Measurements from ENCODE around the gene THG1L. TPM values are rescaled to one million over a fixed set of nuclear protein-coding genes. Genes with fewer than 3 reads are reported as not detected.

The THG1L gene
- total and polyA plus RNA-seq, 2 of the 4 experiments (the other 2 are of a cell fraction): 15.2 to 20.4 TPM

DNA sequence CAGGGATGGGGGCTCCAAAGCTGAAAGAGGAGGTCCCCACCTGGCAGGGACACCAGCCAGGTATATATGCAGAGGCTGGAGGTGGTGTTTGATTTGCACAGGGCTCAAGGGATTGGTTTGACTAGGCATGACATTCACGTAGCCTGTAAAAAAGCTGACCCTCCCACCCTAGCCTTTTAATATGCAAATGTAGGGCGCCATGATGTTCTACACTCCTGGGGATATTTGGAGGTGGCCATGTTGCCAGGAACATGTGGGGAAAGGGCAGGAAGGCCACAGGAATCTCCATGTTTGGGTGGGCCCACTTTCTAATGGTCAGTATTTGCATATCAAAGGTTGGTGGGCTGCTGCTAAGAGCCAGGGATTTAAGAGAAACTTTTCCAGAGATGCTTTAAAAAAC, 12.0 kb upstream of the THG1L start:
- Histone ChIP-seq H4K5ac (ENCODE audit: low read depth, low read length) (no peak overlapping the region), H2AFZ (replicated peaks; ENCODE audit: low read length, poor library complexity) (no peak overlapping the region), H2BK20ac (ENCODE audit: low read depth, low read length) (no peak overlapping the region), H4K8ac (ENCODE audit: low read depth in 2 of 2, low read length in 2 of 2) (no peak overlapping the region), H3K4ac (ENCODE audit: low read depth, low read length) (no peak overlapping the region), H2AK5ac (ENCODE audit: low read depth, low read length) (no peak overlapping the region), H2BK120ac (ENCODE audit: low read depth, low read length) (no peak overlapping the region), H3K14ac (replicated peaks; ENCODE audit: low read depth, low read length) (no peak overlapping the region), H4K91ac (ENCODE audit: insufficient read depth, low read depth, low read length) (no peak overlapping the region), H3K4me1 (ENCODE audit: control insufficient read depth, insufficient read depth, low read length) (no peaks in the 10 kb centered on the region), H3K56ac (ENCODE audit: extremely low read depth, insufficient read depth, low read length) (no peak overlapping the region), H4K20me1 (ENCODE audit: insufficient read depth, low read length) (no peaks in the 10 kb centered on the region), H3K27me3 (ENCODE audit: control insufficient read depth, insufficient read depth, low read length) (no peaks in the 10 kb centered on the region), H2AK9ac (replicated peaks; ENCODE audit: low read depth, low read length, poor library complexity) (no peak overlapping the region), H3K4me2 (ENCODE audit: low read depth, low read length) (no peak overlapping the region), H3K23ac (ENCODE audit: low read depth, low read length) (no peak overlapping the region), H3K79me1 (ENCODE audit: low read depth in 1 of 2, low read length in 2 of 2) (no peaks in the 10 kb centered on the region), H3K4me3 (ENCODE audit: insufficient read depth, low read depth, low read length) (no peak overlapping the region), H3K9me3 (ENCODE audit: control insufficient read depth, insufficient read depth, low read length) (no peaks in the 10 kb centered on the region), H3K27ac (ENCODE audit: insufficient read depth, low read length) (no peak overlapping the region), H3K9ac (ENCODE audit: low read depth, low read length) (no peak overlapping the region), H3K36me3 (ENCODE audit: control insufficient read depth, insufficient read depth, low read length) (no peaks in the 10 kb centered on the region), H2BK5ac (ENCODE audit: low read depth, low read length, poor library complexity, severe bottlenecking) (no peak overlapping the region), H3K18ac (ENCODE audit: low read depth, low read length) (no peak overlapping the region), H2BK15ac (ENCODE audit: low read depth, low read length) (no peak overlapping the region), H3K9me1 (ENCODE audit: insufficient read depth, low read length) (no peaks in the 10 kb centered on the region)
- intact Hi-C loops (cut with micrococcal nuclease): loop anchor here (5.0 to 10.0 kb wide), 2 partner anchors 147 to 214 kb away; no protein-coding TSS in a partner anchor
- no CpG with 5 or more reads among the region's 2 CpGs for WGBS, 2 experiments (ENCODE audit: extremely low coverage in 2 of 2, insufficient read length in 1 of 2)
- DNase-seq: no peak
- dilution Hi-C loops (cut with HindIII; ENCODE audit: low sequenced_read_pairs, unreplicated experiment): no loop called here
- CTCF ChIA-PET: interaction anchor here (0.6 to 2.2 kb wide), 9 partner anchors 11 to 391 kb away, joined by 3 to 6 read pairs (median 4); partner anchors contain the start of gene THG1L
- no TSS peak for BruUV-seq (replicated peaks)
- in situ Hi-C loops (cut with MboI; ENCODE audit: low sequenced_read_pairs): loop anchor here (10.0 kb wide), 2 partner anchors 214 to 364 kb away; no protein-coding TSS in a partner anchor
- no peak for ATAC-seq (ENCODE audit: low read depth)
- TF ChIP-seq RFX5 (IDR thresholded peaks at IDR 0.05; ENCODE audit: low read depth, low read length) (no peak), SMC3 (IDR thresholded peaks at IDR 0.05; ENCODE audit: low read depth, low read length) (no peak), FOS (IDR thresholded peaks at IDR 0.05; ENCODE audit: low read depth, low read length) (no peak), MAFK (IDR thresholded peaks at IDR 0.05; ENCODE audit: low read depth, low read length) (no peak), MAZ (IDR thresholded peaks at IDR 0.05; ENCODE audit: borderline replicate concordance, low read depth, low read length) (no peak), CHD1 (IDR thresholded peaks at IDR 0.05; ENCODE audit: low read depth, low read length) (no peak), MXI1 (IDR thresholded peaks at IDR 0.05; ENCODE audit: borderline replicate concordance, low read depth, low read length) (no peak), RAD21 (IDR thresholded peaks at IDR 0.05; ENCODE audit: low read length) (no peak), POLR2A (IDR thresholded peaks at IDR 0.05; ENCODE audit: low read depth, low read length) (no peak), BHLHE40 (IDR thresholded peaks at IDR 0.05; ENCODE audit: low read depth, low read length) (no peak)
- TF ChIP-seq, protein P1, sequence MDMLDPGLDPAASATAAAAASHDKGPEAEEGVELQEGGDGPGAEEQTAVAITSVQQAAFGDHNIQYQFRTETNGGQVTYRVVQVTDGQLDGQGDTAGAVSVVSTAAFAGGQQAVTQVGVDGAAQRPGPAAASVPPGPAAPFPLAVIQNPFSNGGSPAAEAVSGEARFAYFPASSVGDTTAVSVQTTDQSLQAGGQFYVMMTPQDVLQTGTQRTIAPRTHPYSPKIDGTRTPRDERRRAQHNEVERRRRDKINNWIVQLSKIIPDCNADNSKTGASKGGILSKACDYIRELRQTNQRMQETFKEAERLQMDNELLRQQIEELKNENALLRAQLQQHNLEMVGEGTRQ (IDR thresholded peaks at IDR 0.05; ENCODE audit: low read depth, low read length): no peak
- TF ChIP-seq, protein P2, sequence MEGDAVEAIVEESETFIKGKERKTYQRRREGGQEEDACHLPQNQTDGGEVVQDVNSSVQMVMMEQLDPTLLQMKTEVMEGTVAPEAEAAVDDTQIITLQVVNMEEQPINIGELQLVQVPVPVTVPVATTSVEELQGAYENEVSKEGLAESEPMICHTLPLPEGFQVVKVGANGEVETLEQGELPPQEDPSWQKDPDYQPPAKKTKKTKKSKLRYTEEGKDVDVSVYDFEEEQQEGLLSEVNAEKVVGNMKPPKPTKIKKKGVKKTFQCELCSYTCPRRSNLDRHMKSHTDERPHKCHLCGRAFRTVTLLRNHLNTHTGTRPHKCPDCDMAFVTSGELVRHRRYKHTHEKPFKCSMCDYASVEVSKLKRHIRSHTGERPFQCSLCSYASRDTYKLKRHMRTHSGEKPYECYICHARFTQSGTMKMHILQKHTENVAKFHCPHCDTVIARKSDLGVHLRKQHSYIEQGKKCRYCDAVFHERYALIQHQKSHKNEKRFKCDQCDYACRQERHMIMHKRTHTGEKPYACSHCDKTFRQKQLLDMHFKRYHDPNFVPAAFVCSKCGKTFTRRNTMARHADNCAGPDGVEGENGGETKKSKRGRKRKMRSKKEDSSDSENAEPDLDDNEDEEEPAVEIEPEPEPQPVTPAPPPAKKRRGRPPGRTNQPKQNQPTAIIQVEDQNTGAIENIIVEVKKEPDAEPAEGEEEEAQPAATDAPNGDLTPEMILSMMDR (conservative IDR thresholded peaks at IDR 0.05; ENCODE audit: low read depth, low read length): no peak
- TF ChIP-seq, protein P3, sequence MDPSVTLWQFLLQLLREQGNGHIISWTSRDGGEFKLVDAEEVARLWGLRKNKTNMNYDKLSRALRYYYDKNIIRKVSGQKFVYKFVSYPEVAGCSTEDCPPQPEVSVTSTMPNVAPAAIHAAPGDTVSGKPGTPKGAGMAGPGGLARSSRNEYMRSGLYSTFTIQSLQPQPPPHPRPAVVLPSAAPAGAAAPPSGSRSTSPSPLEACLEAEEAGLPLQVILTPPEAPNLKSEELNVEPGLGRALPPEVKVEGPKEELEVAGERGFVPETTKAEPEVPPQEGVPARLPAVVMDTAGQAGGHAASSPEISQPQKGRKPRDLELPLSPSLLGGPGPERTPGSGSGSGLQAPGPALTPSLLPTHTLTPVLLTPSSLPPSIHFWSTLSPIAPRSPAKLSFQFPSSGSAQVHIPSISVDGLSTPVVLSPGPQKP (IDR thresholded peaks at IDR 0.05; ENCODE audit: borderline replicate concordance, low read depth, low read length): no peak
- POLR2A ChIA-PET (ENCODE audit: unreplicated experiment): no interaction called here

Data from IMR-90 (cell line).